ENCODE results near the gene STPG1. TPM values are rescaled to one million over a fixed set of nuclear protein-coding genes. Genes with fewer than 3 reads are reported as not detected.

STPG1 gene
- total and polyA plus RNA-seq, 2 donors from 2014 or later: 10.6 to 12.2 TPM

DNA sequence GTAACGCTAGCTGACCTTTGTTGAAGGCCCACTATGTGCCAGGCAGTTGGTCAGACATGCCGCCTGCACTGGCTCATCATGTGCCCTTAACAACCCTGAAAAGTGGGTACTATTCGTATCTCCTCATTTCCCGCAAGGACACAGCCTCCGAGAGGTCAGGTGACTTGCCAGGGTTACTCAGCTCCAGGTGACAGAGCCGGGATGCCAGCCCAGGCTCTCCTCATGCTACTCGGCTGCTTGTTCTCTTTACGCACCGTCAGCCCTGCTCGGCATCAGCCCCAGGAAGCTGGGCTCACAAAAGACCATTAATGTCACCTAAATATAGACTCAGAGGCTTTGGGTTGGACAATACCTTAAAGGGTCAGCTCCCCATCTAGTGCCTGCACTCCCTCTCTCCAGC, 65.4 kb downstream of the STPG1 start:
- FAIRE-seq (no peak), DNase-seq (no peak)
- TF ChIP-seq, protein P1, sequence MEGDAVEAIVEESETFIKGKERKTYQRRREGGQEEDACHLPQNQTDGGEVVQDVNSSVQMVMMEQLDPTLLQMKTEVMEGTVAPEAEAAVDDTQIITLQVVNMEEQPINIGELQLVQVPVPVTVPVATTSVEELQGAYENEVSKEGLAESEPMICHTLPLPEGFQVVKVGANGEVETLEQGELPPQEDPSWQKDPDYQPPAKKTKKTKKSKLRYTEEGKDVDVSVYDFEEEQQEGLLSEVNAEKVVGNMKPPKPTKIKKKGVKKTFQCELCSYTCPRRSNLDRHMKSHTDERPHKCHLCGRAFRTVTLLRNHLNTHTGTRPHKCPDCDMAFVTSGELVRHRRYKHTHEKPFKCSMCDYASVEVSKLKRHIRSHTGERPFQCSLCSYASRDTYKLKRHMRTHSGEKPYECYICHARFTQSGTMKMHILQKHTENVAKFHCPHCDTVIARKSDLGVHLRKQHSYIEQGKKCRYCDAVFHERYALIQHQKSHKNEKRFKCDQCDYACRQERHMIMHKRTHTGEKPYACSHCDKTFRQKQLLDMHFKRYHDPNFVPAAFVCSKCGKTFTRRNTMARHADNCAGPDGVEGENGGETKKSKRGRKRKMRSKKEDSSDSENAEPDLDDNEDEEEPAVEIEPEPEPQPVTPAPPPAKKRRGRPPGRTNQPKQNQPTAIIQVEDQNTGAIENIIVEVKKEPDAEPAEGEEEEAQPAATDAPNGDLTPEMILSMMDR (IDR thresholded peaks at IDR 0.05; ENCODE audit: borderline replicate concordance, extremely low read depth, insufficient read depth): no peak

DNA sequence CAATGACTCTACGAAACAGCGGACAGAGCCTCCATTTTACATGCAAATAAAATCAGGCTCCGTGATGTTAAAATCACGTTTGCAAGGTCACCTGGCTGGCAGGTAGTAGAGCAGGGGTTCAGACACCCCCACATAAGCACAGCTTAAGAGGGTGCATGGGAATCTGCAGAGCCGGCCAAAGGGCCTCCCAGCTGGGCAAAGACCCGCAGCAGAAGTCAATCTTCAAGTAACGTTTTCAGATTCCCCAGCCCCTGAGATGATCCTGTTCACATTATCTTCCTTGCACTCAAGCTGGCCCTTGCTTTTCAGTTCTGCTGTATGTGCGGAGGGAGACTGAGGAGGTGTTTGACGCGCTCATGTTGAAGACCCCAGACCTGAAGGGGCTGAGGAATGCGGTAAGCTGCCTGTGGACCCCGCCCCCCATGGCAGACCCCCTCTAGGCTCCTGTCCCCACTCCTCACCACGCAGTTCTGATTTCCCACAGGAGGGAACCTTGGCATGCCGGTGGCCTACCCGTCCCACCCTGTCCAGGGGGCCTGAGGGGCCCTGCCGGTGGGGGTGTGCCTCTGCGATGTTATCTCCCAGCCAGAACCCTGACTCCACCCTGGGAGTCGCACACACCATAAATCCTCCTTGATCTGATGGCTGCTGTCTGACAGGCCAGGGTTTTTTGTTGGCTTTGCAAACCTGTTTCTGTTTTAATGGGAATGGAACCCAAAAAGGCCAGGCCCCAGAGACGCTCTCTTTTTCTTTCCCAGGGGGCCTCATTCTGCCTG, 66.2 kb downstream of the STPG1 start:
- DNase-seq: no peak
- no peak overlapping the region for H3K27ac ChIP-seq (ENCODE audit: low read depth in 2 of 2, low read length in 2 of 2)
- H3K36me3 ChIP-seq (ENCODE audit: control insufficient read depth in 2 of 3, insufficient read depth in 3 of 3, low read length in 3 of 3): no peaks in the 10 kb centered on the region

More for the DNA sequence above, 65.4 kb downstream of the STPG1 start:
- no peaks in the 10 kb centered on the region for H3K36me3 ChIP-seq (ENCODE audit: control insufficient read depth in 2 of 3, insufficient read depth in 3 of 3, low read length in 3 of 3)
- no peak overlapping the region for H3K27ac ChIP-seq (ENCODE audit: low read depth in 2 of 2, low read length in 2 of 2)
- intact Hi-C loops (cut with DNase I): no loop called here
- H3K4me3 ChIP-seq (ENCODE audit: low read length in 3 of 3): no peak overlapping the region
- H3K4me1 ChIP-seq (ENCODE audit: control insufficient read depth in 2 of 3, insufficient read depth in 2 of 3, low read depth in 1 of 3, low read length in 3 of 3): no peaks in the 10 kb centered on the region
- H3K9me3 ChIP-seq (ENCODE audit: control insufficient read depth in 2 of 3, insufficient read depth in 1 of 3, low read length in 3 of 3): no peaks in the 10 kb centered on the region
- H3K27me3 ChIP-seq (ENCODE audit: control insufficient read depth, insufficient read depth, low read length): no peaks in the 10 kb centered on the region
- H3K9ac ChIP-seq (ENCODE audit: low read length in 3 of 3): no peak overlapping the region

DNA sequence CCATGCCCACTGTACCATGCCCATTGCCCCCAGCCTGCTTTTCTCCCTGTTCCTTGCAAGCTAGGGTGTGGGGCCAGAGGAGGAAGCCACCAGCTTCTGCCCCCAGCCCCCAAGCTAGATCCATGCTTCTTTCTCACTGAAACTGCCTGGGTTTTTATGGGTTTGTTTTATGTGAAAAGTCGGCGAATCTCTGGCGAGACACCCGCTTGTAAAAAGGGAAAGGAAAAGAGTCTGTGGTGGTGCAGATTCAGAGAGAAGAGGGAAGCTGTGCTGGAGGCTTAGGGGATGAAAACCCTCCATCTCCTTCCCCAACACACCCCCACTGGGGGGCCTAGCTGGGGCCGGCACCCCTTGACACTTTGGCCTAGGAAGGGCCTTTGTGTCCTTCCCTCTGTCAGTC, 68.2 kb downstream of the STPG1 start:
- H3K27me3 ChIP-seq (ENCODE audit: control insufficient read depth, insufficient read depth, low read length): no peaks in the 10 kb centered on the region
- FAIRE-seq (no peak), DNase-seq (peak in 1 of 5 donors; percentile 0)
- H3K9ac ChIP-seq (ENCODE audit: low read length in 3 of 3): no peak overlapping the region
- no peaks in the 10 kb centered on the region for H3K4me1 ChIP-seq (ENCODE audit: control insufficient read depth in 2 of 3, insufficient read depth in 2 of 3, low read depth in 1 of 3, low read length in 3 of 3)
- H3K4me3 ChIP-seq (ENCODE audit: low read length in 3 of 3): no peak overlapping the region
- H3K27ac ChIP-seq (ENCODE audit: low read depth in 2 of 2, low read length in 2 of 2): no peak overlapping the region
- H3K36me3 ChIP-seq (ENCODE audit: control insufficient read depth in 2 of 3, insufficient read depth in 3 of 3, low read length in 3 of 3): no peaks in the 10 kb centered on the region
- intact Hi-C loops (cut with DNase I): no loop called here
- TF ChIP-seq, protein P1 (IDR thresholded peaks at IDR 0.05; ENCODE audit: borderline replicate concordance, extremely low read depth, insufficient read depth): no peak
- no peaks in the 10 kb centered on the region for H3K9me3 ChIP-seq (ENCODE audit: control insufficient read depth in 2 of 3, insufficient read depth in 1 of 3, low read length in 3 of 3)

More for the DNA sequence above, 66.2 kb downstream of the STPG1 start:
- no peaks in the 10 kb centered on the region for H3K9me3 ChIP-seq (ENCODE audit: control insufficient read depth in 2 of 3, insufficient read depth in 1 of 3, low read length in 3 of 3)
- intact Hi-C loops (cut with DNase I): no loop called here
- H3K4me1 ChIP-seq (ENCODE audit: control insufficient read depth in 2 of 3, insufficient read depth in 2 of 3, low read depth in 1 of 3, low read length in 3 of 3): no peaks in the 10 kb centered on the region
- FAIRE-seq: no peak
- no peak overlapping the region for H3K4me3 ChIP-seq (ENCODE audit: low read length in 3 of 3)
- H3K27me3 ChIP-seq (ENCODE audit: control insufficient read depth, insufficient read depth, low read length): no peaks in the 10 kb centered on the region
- TF ChIP-seq, protein P1 (IDR thresholded peaks at IDR 0.05; ENCODE audit: borderline replicate concordance, extremely low read depth, insufficient read depth): no peak
- H3K9ac ChIP-seq (ENCODE audit: low read length in 3 of 3): no peak overlapping the region
